ENCODE data around the gene ATP5ME.

Gene ATP5ME

DNA sequence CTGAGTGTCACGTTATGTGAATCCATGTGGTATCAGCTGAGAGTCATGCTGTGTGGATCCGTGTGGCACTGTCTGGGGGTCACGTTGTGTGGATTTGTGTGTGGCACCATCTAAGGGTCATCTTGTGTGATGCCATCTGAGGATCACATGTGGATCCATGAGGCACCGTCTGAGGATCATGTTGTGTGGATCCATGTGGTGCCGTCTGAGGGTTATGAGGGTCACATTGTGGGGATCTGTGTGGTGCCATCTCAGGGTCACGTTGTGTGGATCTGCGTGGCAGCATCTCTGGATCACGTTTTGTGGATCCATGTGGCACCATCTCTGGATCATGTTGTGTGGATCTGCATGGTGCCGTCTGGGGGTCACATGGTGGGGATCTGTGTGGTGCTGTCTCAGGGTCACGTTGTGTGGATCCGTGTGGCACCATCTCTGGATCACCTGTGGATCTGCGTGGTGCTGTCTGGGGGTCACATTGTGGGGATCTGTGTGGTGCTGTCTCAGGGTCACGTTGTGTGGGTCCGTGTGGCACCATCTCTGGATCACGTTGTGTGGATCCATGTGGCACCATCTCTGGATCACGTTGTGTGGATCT is 41.8 kb downstream of the ATP5ME start:
- DNase-seq: no peak

DNA sequence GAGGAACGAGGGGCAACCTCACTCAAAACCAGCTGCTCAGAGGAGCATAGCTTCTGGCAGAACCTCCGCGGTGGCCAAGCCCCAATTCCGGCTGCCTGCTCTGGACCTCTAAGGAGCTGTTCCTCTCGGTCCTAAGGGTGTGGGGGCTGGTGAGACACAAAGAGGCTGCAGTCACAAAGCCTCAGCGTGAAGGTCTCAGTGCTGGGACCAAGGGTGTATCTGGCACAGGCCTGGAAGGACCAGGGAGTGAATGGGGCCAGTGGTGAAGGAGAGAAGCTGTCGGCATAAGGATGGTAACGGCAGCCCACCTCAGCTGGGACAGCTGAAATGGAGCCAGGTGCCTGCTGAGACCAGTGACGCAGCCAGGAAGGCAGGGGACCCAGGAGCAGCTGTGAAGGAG is 43.4 kb downstream of the ATP5ME start:
- DNase-seq: no peak

DNA sequence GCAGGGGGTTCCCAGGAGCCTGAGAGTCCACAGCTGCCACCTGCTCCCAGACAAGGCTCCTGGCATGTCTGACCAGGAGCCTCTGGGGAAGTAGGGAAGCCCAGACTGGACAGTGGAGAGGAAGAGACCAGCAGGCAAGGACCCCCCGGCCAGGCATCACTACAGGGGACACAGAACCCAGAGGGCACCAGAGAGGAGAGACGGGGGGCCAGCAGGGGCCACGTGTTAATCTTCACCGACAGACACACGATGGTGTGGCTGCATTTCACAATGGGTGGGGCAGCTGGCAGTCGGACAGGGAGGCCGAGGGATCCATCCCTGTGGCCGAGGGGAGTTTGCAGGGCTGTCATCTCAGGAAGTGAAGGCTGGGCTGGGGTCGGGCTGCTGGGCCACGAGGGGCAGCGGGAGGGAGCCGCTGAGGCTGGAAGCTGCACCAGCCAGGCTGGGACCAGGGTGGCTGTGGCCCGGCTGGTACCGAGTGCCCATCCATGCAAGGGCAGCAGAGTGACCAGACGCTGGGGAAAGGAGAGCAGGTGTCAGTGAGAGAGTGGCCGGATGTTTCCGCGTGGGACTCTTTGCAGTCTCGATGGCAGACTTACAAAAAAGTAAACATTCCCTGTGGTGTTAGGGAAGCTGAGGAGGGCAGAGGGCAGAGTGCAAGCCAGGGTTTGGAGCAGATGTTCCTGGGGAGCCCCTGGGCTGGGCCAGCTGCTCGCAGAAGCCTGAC is 44.0 kb downstream of the ATP5ME start:
- DNase-seq: no peak

DNA sequence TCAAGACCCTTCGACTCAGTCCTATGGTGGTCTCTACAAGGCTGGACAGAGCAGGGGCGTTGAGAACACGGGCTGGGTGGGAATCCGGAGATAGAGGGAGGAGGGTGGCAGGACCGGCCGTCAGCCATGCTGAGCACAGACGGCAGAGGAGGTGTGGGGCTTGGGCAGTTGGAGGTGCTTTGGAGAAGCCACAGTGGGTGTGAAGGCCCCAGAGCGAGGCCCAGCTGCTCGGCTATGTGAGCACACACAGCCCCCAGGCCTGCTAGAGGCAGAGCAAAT is 44.5 kb downstream of the ATP5ME start:
- DNase-seq: no peak

DNA sequence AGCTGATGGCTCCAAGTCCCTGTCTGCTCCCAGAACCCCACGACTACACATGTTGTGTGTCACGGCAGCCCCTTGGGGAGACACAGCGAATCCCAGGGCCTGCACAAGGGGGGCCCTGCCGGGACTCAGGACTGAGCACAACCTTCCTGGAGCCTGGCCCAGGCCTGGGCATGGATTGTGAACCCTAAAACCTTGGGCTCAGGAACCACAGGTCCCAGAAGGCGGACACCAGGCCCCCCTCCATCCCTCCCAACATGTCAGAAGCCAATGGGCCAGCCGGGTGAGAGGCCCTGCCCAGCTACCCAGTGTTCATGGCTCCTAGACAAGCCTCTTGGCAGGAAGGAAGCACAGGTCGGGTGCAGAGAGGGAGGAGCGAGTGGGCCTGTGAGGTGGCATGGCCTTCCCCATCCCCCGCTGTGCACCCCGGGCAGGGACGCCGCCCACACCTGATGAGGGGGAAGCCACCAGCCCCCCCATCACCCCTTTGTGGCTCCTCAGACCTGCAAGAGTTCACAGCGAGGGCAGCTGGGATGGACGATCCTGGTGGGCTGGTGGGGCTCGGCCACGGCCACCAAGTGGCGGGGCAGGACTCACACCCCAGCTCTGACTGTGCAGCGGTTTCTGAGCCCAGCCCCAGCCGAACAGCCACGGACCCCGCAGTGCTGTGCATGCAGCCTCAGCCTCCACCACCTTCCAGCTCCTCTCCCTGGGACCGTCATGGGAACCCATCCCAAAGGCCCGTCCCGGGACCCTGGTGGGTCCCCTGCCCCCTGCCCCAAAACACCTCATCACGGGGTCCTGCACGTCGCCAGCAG is 45.0 kb downstream of the ATP5ME start:
- no peak for DNase-seq

DNA sequence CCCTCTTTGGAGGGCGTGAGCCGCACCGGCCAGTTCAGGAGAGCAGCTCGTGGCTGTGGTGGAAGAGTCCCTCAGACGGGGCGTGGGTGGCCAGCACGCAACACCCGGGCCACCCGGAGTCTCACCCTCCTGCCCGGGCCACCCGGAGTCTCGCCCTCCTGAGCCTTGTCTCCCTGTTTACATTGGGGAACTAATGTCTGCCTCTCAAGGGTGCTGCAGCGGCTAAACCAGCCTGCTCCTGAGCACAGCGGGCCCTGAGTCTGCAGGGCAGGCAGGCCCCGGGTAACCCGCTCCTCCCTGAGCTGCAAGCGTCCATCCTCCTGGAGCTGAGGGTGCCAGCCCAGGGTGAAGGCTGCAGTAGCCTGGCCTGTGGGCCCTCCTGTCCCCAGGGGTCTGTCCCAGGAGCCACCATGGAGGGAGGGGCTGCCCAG is 45.8 kb downstream of the ATP5ME start:
- DNase-seq: no peak

DNA sequence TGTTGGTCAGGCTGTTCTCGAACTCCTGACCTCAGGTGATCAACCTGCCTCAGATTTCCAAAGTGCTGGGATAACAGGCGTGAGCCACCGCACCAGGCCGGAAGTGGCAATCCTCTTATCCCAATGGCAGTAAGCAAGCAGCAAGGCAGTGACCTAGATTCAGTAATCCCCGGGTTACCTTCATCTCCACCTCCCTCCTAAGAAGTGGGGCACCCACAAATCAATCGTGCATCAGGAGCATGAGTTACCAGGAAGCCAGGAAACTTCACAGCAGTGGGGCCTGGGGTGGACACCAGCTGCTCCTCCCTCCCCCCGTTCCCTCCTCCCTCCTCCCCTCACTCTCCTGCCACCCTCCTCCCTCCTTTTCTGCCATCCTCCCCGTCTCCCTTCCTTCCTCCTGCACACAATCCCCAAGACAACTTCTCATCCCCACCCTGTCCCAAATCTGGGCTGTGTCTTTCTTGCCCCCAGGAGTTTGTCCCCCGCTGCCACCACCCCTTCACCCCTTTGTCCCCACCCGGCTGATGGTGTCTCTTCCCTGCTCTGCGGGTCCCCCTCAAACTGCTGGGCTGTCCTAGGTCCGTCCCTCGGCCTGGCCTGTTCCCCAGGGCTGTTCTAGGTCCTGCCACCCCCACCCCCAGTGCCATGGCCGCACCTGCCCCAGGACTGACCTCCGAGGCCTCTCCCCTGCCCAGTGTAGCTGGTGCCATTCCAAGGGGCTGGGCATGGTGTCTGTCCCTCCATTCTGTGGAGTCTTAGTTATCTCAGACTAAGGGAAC is 46.5 kb downstream of the ATP5ME start:
- DNase-seq: no peak

DNA sequence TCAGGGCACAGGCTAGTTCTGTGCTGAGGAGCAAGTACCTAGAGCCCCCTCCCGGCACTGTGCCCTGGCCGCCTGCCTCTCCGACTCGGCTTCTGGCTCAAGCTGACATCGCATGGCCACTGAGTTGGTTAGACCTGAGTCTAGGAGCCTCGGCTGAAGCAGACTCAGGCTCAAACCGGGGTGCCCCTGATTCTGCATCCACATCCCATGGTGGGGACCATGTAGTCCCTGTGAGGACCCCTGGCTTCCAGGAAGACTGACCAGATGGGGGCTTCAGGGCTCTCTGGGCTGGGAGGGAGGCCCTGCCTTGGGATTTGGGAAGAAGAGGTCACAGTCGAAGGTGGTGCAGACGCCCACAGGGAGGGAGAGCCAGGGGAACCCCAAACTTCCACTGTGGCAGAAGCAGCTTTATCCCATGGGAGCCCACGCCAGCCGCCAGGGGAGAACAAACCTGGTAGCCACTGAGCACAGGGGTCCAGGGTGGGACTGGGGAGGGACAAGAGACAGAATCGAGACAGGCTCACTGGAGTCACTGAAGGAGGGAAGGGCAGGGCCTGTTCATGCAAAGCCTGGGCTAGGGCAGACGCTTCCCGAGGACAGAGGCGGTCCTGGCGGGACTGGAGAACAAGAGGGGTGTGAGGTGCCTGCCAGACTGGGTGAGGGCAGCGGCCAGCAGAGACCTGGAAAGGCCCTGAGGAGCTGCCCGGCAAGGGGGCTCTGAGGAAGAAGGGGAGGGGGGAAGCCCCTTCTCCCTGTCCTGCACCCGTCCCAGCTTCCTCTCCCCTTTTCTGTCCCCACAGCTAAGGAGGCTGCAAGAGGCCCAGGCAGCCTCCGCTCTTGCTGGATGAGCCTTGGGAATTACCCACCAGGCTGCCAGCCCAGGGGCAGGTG is 47.6 kb downstream of the ATP5ME start:
- no peak for DNase-seq

DNA sequence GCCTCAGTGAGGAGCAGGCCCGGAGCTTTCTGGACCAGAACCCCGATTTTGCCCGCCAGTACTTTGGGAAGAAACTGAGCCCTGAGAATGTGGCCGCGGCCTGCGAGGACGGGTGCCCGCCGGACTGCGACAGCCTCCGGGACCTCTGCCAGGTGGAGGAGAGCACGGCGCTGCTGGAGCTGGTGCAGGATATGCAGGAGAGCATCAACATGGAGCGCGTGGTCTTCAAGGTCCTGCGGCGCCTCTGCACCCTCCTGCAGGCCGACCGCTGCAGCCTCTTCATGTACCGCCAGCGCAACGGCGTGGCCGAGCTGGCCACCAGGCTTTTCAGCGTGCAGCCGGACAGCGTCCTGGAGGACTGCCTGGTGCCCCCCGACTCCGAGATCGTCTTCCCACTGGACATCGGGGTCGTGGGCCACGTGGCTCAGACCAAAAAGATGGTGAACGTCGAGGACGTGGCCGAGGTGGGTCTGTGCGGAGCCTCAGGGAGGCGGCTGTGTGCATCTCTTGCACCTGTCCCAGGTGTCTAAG is 48.4 kb downstream of the ATP5ME start:
- DNase-seq: no peak

DNA sequence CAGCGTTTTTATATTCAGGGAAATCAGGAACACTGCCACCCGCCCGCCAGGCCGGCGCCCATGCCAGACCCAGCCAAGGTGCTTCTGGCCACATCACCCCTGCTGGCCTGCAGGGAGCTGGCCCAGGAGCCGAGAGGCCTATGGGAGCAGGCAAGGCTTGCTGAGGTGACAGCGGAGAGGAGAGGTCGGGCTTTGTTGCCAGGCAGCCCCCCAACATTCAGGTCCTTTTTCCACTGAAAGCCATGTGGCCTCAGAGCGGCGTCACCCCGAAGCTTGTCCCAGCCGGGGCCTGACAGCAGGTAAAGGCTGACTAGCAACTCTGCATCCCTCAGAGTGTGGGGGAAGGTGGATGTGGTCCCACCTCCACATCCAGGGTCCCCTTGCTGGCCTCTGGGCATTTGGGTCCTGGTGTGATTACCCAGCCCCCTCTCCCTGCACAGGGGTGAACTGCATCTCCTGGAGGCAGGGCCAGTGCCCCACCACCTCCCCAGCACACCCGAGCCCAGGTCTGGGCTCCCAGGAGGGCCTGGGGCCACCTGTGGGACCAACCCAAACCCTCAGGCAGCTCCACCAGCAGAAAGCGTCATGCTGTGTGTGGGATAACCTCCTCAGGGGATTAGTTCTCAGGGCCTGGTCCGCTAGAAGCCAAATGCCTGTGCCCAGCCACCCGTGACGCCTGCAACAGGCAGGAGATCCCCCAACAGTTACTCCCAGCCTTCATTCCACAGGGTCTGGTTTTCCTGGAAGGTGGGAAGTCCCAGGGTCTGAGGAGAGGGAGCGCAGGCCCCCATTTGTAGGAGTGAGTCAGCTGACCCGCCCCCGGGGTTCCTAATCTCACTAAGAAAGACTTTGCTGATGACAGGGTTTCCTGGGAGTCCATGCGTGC is 49.1 kb downstream of the ATP5ME start, which contains the start of gene PDE6B:
Gene PDE6B, plus strand, starts transcription at position 869 of the 886 bp plus-strand sequence. CDS start 54 bp downstream, outside the sequence.
- DNase-seq: no peak

DNA sequence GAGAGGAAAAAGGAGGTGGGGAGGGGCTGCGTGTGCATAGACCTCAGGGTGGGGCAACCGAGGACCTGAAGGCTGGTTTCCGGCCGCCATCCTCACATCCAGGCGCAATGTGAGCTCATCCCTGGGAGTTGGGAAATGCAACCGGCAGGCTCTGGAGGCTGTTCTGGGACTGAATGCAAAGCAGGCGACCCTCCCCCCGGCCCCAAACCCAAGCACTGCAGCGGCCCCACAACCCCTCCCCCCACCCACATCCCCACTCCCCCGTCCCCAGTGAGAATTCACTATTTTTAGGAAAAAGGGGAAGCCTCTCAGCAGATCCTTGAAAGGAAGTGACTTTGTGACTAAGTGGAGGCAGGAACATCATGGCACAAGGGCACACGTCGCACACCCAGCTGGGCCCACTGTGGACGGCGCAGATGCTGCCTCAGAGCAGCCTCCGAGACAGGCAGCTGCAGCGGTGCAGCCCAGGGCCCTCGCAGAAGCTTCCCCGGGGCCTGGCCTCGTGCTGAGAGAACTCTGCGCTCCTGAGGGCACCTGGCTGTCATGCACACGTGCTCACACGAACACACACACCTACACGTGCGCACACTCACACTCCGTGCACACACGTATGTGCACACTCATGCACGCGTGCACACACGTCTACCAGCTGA is 50.0 kb downstream of the ATP5ME start:
- no peak for DNase-seq

DNA sequence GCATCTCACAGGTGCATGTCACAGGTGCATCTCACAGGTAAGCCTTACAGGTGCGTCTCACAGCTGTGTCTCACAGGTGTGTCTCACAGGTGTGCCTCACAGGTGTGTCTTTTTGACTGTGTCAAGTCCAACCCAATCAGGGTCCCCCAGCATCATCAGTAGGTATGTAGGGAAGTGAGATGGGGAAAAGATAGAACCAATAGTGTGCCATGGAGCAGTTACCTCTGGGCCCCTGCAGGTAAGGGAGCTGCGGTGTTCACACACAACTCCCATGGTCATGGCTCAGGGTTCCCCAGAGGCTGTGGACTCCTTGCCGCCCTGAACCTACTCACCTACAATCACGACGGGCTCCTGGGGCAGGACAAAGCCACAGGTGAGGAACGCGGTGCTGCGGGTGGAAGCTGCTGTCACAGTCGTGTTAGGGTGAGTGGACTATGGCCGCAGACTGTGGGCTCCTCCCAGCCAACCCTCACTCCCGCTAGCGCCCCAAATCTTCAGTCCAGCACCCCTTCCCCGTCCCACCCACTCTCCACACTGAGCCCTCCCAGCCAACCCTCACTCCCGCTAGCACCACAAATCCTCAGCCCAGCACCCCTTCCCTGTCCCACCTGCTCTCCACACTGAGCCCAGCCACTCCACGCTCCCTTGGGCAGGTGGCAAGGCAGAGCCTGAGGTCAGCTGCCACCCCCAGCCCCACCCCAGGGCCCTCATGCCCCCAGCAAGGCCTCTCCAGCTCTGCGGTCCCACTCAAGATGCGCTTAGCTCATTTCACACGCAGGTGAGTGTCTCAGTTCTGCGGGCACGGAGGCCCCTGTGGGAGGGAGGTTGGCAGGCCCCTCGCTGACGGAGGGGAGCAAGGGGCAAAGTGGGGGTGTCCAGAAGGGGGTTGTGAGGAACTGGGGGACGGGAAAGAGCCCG is 50.8 kb downstream of the ATP5ME start:
- no peak for DNase-seq

Measured in activated naive CD4-positive, alpha-beta T cell (primary cell).